Measurements from ENCODE around the gene C9orf72.

The C9orf72 gene

GRCh38 chr9:27584931-27585330 lies 11.7 kb upstream of the C9orf72 start:
- H3K4me3 ChIP-seq (ENCODE audit: low read length) = no peak overlapping the region
- DNase-seq (ENCODE audit: low read depth, low spot score) = no peak

DNA sequence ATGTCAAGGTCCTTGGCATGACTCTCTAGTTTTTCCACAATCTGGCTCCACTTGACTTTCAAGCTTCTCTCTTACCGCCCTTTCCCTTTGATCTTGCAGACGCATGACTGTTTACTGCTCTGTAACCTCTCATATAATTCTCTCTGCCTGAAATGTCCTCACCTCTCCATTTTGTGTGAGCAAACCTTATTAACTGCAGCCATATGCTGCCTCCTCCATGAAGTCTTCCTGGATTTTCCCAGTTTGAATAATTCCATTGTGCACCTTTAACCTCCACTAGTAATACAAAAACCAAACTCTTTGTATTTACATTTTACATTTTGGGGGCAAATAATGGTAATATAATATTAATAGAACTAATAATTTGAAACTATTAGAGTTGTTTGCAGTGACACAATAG lies 9.5 kb upstream of the C9orf72 start:
- H3K4me3 ChIP-seq (ENCODE audit: low read length) = no peak overlapping the region
- no peak for DNase-seq (ENCODE audit: low read depth, low spot score)

- H3K4me3 ChIP-seq (ENCODE audit: low read length) = no peak overlapping the region
- no peak for DNase-seq (ENCODE audit: low read depth, low spot score)
Observed at GRCh38 chr9:27581826-27582225, 8.5 kb upstream of the C9orf72 start.

GRCh38 chr9:27573634-27574590 lies 631 bp upstream of the C9orf72 start:
- peak overlapping the region; percentile 79 for H3K4me3 ChIP-seq (ENCODE audit: low read length)
- peak; percentile 100 for DNase-seq (ENCODE audit: low read depth, low spot score)

GRCh38 chr9:27572566-27572917 lies 739 bp downstream of the C9orf72 start:
- H3K4me3 ChIP-seq (ENCODE audit: low read length) = peak overlapping the region; percentile 79
- DNase-seq (ENCODE audit: low read depth, low spot score) = peak; percentile 41

GRCh38 chr9:27572061-27572460 lies 1.2 kb downstream of the C9orf72 start:
- no peak overlapping the region for H3K4me3 ChIP-seq (ENCODE audit: low read length)
- DNase-seq (ENCODE audit: low read depth, low spot score) = no peak

DNA sequence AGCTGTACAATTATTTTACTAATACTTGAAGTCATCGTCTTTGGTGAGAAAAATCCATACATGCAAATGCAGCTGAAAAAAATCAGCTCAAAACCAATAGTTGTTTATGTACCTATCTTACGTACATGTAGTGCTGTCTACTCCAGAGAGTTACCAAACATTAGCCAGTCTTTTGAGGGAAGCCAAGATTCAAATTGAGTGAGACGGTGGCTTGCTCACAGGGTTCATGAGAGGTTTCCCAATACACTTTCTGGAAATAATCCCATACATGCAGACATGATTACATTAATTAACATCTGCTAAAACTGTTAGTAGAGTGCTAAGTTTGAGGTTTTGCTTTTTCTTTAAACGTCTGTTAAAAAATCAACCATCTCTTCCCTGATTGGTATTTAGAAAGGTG lies 2.3 kb downstream of the C9orf72 start:
- DNase-seq (ENCODE audit: low read depth, low spot score) = no peak

DNA sequence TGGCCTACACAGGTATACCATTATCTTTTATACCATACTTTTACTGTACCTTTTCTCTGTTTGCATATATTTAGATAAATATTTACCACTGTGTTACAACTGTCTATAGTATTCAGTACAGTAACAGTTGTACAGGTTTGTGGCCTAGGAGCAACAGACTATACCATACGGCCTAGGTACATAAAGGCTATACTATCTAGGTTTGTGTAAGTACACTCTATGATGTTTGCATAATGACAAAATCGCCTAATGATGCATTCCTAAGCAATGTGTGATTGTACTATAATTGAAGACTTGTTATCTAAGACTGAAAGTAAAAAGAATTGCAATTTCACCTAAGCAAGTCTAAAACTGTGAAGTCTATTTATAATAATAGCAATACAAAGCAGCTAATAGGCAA lies 3.9 kb downstream of the C9orf72 start:
- DNase-seq (ENCODE audit: low read depth, low spot score) = no peak
- no peak overlapping the region for H3K4me3 ChIP-seq (ENCODE audit: low read length)

More for the DNA sequence above, 2.3 kb downstream of the C9orf72 start:
- no peak overlapping the region for H3K4me3 ChIP-seq (ENCODE audit: low read length)

DNA sequence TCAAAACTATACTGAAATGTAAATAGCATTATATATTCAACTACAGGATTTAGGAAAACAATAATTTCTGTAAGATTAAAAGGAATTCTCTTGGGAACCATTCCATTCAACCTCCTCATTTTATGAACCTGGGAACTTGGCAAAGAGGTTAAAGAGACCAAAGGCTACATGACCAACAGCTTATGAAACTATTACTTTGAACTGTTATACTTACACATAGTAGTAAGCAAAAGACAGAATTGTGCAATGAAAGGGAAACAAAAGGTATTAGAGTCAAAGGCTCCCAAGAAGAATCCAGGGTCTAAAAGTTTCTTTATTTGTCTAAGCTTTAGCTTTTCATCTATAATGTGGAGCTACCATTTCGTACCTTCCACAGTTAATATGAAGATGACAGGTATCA lies 7.2 kb downstream of the C9orf72 start:
- no peak for DNase-seq (ENCODE audit: low read depth, low spot score)
- no peak overlapping the region for H3K4me3 ChIP-seq (ENCODE audit: low read length)

GRCh38 chr9:27565696-27566095 lies 7.6 kb downstream of the C9orf72 start:
- no peak overlapping the region for H3K4me3 ChIP-seq (ENCODE audit: low read length)
- DNase-seq (ENCODE audit: low read depth, low spot score) = no peak

- H3K4me3 ChIP-seq (ENCODE audit: low read length) = no peak overlapping the region
Observed at GRCh38 chr9:27564670-27565069, 8.6 kb downstream of the C9orf72 start.

DNA sequence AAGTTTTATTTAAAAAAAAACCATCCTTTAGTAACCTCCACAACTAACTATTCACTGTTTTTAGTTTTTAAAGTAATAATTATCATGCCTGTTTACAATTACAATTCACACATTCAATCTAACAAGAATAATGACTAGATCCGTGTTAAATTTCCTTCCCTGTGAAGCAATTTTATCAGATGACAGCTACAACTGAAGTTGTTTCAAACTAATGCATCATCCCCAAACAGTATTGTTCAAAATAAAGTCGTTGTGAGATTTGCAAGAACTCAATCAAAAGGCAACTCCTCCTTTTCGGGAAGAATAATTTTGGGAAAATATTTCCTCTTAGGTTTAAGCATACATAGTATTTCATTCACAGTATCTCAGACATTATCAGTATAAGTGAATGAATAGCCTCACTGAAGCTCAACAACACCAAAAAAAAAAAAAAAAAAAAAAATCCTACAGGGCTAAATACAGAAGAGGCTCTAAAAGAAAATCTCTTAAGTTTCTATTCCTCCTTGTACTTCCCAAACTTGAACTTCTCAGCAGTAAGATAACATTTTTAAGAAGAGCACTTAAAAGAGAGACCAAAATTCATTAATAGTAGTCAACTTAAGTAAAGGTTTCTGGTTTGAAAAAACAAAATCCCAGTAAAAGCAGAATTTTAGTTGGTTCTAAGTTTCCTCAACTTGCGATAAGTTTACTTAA lies 9.4 kb downstream of the C9orf72 start:
- no peak for DNase-seq (ENCODE audit: low read depth, low spot score)
- no peak overlapping the region for H3K4me3 ChIP-seq (ENCODE audit: low read length)

More at GRCh38 chr9:27564670-27565069, 8.6 kb downstream of the C9orf72 start:
- DNase-seq (ENCODE audit: low read depth, low spot score) = no peak

- H3K4me3 ChIP-seq (ENCODE audit: low read length) = no peak overlapping the region
- DNase-seq (ENCODE audit: low read depth, low spot score) = no peak
Observed at GRCh38 chr9:27561685-27562084, 11.6 kb downstream of the C9orf72 start.

DNA sequence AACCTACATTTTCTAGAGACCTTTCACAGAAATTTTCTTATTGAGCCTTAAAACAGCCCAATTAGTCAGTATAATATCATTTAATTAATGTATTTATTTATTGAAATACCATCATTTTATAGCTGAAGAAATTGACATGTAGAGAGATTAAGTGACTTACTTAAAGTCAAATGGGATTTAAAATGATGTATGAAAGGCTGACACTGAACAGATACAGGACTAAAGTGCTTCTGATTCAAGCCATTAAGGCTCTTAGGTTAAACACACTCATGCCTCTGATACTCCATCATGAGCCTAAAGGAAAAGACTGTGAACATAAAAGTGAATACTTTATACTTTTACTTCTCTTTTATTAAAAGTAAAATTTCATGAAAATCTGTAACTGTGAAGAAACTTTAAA lies 12.8 kb downstream of the C9orf72 start:
- DNase-seq (ENCODE audit: low read depth, low spot score) = no peak
- no peak overlapping the region for H3K4me3 ChIP-seq (ENCODE audit: low read length)

- no peak overlapping the region for H3K4me3 ChIP-seq (ENCODE audit: low read length)
- no peak for DNase-seq (ENCODE audit: low read depth, low spot score)
Observed at GRCh38 chr9:27558307-27558706, 15.0 kb downstream of the C9orf72 start.

DNA sequence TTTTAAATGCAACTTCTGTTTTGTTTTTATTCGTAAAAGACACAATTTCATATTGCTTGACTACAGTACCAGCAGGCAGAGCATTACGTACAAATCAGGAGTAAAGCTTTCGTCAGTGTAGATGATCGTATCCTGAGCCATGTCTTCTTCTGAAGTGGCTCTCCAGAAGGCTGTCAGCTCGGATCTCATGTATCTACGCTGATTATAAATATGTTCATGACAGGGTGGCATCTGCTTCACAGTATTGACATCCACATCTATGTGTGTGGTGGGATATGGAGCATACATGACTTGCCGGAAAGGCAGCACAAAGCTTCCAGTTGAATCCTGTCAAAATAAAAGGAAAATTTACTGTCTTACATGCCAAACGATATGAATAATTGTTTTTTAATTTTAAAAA lies 16.8 kb downstream of the C9orf72 start:
- no peak overlapping the region for H3K4me3 ChIP-seq (ENCODE audit: low read length)
- no peak for DNase-seq (ENCODE audit: low read depth, low spot score)

GRCh38 chr9:27554712-27555111 lies 18.6 kb downstream of the C9orf72 start:
- no peak for DNase-seq (ENCODE audit: low read depth, low spot score)
- no peak overlapping the region for H3K4me3 ChIP-seq (ENCODE audit: low read length)

GRCh38 chr9:27549196-27549755 lies 24.0 kb downstream of the C9orf72 start:
- DNase-seq (ENCODE audit: low read depth, low spot score) = no peak
- H3K4me3 ChIP-seq (ENCODE audit: low read length) = no peak overlapping the region

DNA sequence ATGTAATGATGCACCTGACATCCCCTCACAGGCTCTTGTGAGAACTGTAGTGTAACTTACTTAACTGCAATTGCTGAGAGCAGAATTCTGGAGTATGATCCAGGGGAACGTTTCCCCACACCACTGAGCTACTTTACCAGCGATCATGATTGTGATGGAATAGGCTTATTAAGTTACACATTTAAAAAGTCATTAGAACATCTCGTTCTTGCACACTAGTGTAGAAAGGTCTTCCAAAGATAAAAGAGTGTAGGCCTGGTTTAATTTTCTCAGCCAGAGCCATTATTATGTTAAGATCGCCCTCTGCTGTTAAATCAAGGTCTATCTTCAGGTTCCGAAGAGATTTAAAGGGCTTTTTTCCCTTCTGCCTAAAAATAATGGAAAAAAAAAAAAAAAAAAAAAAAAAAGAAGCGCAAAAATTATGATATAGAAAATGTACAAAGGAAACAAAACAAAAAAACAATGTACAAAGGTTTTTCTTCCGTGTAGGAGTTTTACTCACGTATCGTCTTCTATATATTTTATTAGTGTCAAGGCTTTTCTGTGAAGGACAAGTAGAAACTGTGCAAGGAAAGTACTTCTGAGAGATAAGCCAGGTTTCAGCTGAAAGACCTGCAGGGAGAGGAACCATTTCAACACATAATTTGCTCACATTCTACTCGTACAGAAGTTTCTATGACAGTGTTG lies 25.1 kb downstream of the C9orf72 start:
- no peak for DNase-seq (ENCODE audit: low read depth, low spot score)
- H3K4me3 ChIP-seq (ENCODE audit: low read length) = no peak overlapping the region

- no peak overlapping the region for H3K4me3 ChIP-seq (ENCODE audit: low read length)
- no peak for DNase-seq (ENCODE audit: low read depth, low spot score)
Observed at GRCh38 chr9:27545471-27545870, 27.8 kb downstream of the C9orf72 start.
